Middle frontal gyrus (tissue), 1 donor: ENCODE measurements around the gene TBC1D7.
A peak's percentile ranks its signal among the peaks of the same experiment; 100 is the strongest.

Source experiments
- DNase-seq: peaks from one replicate; pipeline ENCODE4 v3.0.0-alpha.2; 2015; ENCODE audit warnings: low spot score; ENCODE audit errors: extremely low spot score

TBC1D7 gene

GRCh38 chr6:13319891-13320564 is 8.3 kb downstream of the TBC1D7 start:
- DNase-seq, result no peak

- DNase-seq, result no peak
These were observed 9.5 kb downstream of the TBC1D7 start for GRCh38 chr6:13318821-13319220.

GRCh38 chr6:13315896-13316295 is 12.4 kb downstream of the TBC1D7 start:
- no peak for DNase-seq

- no peak for DNase-seq
These were observed 13.5 kb downstream of the TBC1D7 start for GRCh38 chr6:13314806-13315205.

- DNase-seq, result no peak
These were observed 17.2 kb downstream of the TBC1D7 start for GRCh38 chr6:13311155-13311554.

- DNase-seq, result no peak
These were observed 20.0 kb downstream of the TBC1D7 start for GRCh38 chr6:13308332-13308731.

- no peak for DNase-seq
These were observed 20.8 kb downstream of the TBC1D7 start for GRCh38 chr6:13307508-13307995.

GRCh38 chr6:13305791-13306190 is 22.5 kb downstream of the TBC1D7 start:
- no peak for DNase-seq

GRCh38 chr6:13305288-13305687 is 23.0 kb downstream of the TBC1D7 start:
- no peak for DNase-seq

GRCh38 chr6:13304580-13305260 is 23.6 kb downstream of the TBC1D7 start:
- DNase-seq, result peak; percentile 39

- DNase-seq, result no peak
These were observed 24.2 kb downstream of the TBC1D7 start for GRCh38 chr6:13304101-13304500.

- no peak for DNase-seq
These were observed 24.7 kb downstream of the TBC1D7 start for GRCh38 chr6:13303668-13304017.

- peak; percentile 20 for DNase-seq
These were observed 25.3 kb downstream of the TBC1D7 start for GRCh38 chr6:13302751-13303667.

- DNase-seq, result peak; percentile 19
These were observed 26.0 kb downstream of the TBC1D7 start for GRCh38 chr6:13302291-13302690.

GRCh38 chr6:13300643-13301590 is 27.4 kb downstream of the TBC1D7 start:
- DNase-seq, result no peak

GRCh38 chr6:13299918-13300317 is 28.4 kb downstream of the TBC1D7 start:
- DNase-seq, result no peak

- DNase-seq, result no peak
These were observed 28.9 kb downstream of the TBC1D7 start for GRCh38 chr6:13299403-13299821.

- no peak for DNase-seq
These were observed 29.9 kb downstream of the TBC1D7 start for GRCh38 chr6:13298446-13298845.

- no peak for DNase-seq
These were observed 30.9 kb downstream of the TBC1D7 start for GRCh38 chr6:13297391-13297790.

- DNase-seq, result no peak
These were observed 31.8 kb downstream of the TBC1D7 start for GRCh38 chr6:13296536-13296997.

GRCh38 chr6:13295576-13295975 is 32.8 kb downstream of the TBC1D7 start:
- no peak for DNase-seq
